ENCODE results near the gene SNCAIP. TPM values are rescaled to one million over a fixed set of nuclear protein-coding genes. Genes with fewer than 3 reads are reported as not detected.

The SNCAIP gene
- total and polyA plus RNA-seq, 9 of the 15 experiments (the other 6 are each of a cell fraction or from before 2014, with no cell fraction given), result 0.04 TPM; not detected in 8

GRCh38 chr5:122363623-122364022 is 51.6 kb downstream of the SNCAIP start (continued):
- no peak for TF ChIP-seq IRF1 (CRISPR knock-in tag; IDR thresholded peaks at IDR 0.05; ENCODE audit: borderline replicate concordance)
- TF ChIP-seq ZNF717 (CRISPR knock-in tag; IDR thresholded peaks at IDR 0.05), result no peak
- no peak for TF ChIP-seq ZNF239 (CRISPR knock-in tag; IDR thresholded peaks at IDR 0.05)
- TF ChIP-seq HEY1 (CRISPR knock-in tag; IDR thresholded peaks at IDR 0.05; ENCODE audit: borderline replicate concordance), result no peak

GRCh38 chr5:122366501-122366900 is 54.5 kb downstream of the SNCAIP start:
- no peaks in the 10 kb centered on the region for H3K36me3 ChIP-seq (ENCODE audit: control insufficient read depth, insufficient read depth, low read length)
- ATAC-seq (no peak), DNase-seq (ENCODE audit: extremely low read depth in 1 of 4, low spot score in 3 of 4) (no peak), FAIRE-seq (no peak)
- TF ChIP-seq ESRRA (IDR thresholded peaks at IDR 0.05; ENCODE audit: borderline replicate concordance, low read depth), result no peak
- TF ChIP-seq HLTF (IDR thresholded peaks at IDR 0.05), result no peak
- H4K20me1 ChIP-seq (replicated peaks; ENCODE audit: control insufficient read depth, insufficient read depth, low read length), result no peaks in the 10 kb centered on the region
- H3K4me3 ChIP-seq, result no peak overlapping the region
- in situ Hi-C loops (cut with MboI) (no loop called here), intact Hi-C loops (cut with micrococcal nuclease) (no loop called here)
- ChIA-PET POLR2A (interaction anchor here (0.5 kb wide), 1 partner anchor 17 kb away, joined by 3 read pairs; no protein-coding TSS in a partner anchor), CTCF (ENCODE audit: low intra/inter-chr PET ratio) (no interaction called here)
- H3K9me1 ChIP-seq (ENCODE audit: control insufficient read depth, insufficient read depth, low read length), result no peaks in the 10 kb centered on the region
- H3K4me1 ChIP-seq (replicated peaks in 1 of 2; ENCODE audit: control insufficient read depth in 2 of 2, insufficient read depth in 2 of 2, low read length in 2 of 2), result no peaks in the 10 kb centered on the region
- no peaks in the 10 kb centered on the region for H3K79me2 ChIP-seq (ENCODE audit: control insufficient read depth, insufficient read depth, low read length)
- no peaks in the 10 kb centered on the region for H3K27me3 ChIP-seq (ENCODE audit: control insufficient read depth in 2 of 2, insufficient read depth in 2 of 2, low read length in 2 of 2)
- no peak overlapping the region for H3K27ac ChIP-seq (ENCODE audit: extremely low read depth, low read depth, low read length)
- H3K9ac ChIP-seq (ENCODE audit: insufficient read depth in 1 of 2, low read depth in 2 of 2, low read length in 2 of 2), result no peak overlapping the region
- no peak overlapping the region for H3K4me2 ChIP-seq (ENCODE audit: insufficient read depth, low read length)
- no peaks in the 10 kb centered on the region for H3K9me3 ChIP-seq (replicated peaks; ENCODE audit: control insufficient read depth, insufficient read depth, low read depth, low read length)
- WGBS (ENCODE audit: insufficient coverage, low coverage, missing lambda C conversion rate), result 0% methylated on average over 3 of the region's 3 CpGs
- BruUV-seq (replicated peaks), result no TSS peak
- no peak overlapping the region for H2AFZ ChIP-seq (ENCODE audit: low read depth, low read length)
